Ishikawa (cell line): ENCODE results near the gene ARL8A.

Source experiments
- CEBPB ChIP-seq: IDR thresholded peaks from 2 replicates; pipeline ENCODE4 v1.6.1; 2012
- CREB1 ChIP-seq: IDR thresholded peaks from 2 replicates; pipeline ENCODE4 v1.6.1; 2012; ENCODE audit warnings: low read depth
- EGR1 ChIP-seq: IDR thresholded peaks from 2 replicates; pipeline ENCODE4 v1.6.1; 2012
- EP300 ChIP-seq: IDR thresholded peaks from 2 replicates; pipeline ENCODE4 v1.6.1; 2012; ENCODE audit warnings: borderline replicate concordance
- FOXM1 ChIP-seq: IDR thresholded peaks from 2 replicates; pipeline ENCODE4 v1.6.1; 2012; ENCODE audit warnings: low read depth, borderline replicate concordance
- NFIC ChIP-seq: IDR thresholded peaks from 2 replicates; pipeline ENCODE4 v1.6.1; 2012
- RAD21 ChIP-seq: IDR thresholded peaks from 2 replicates; pipeline ENCODE4 v1.6.1; 2012; ENCODE audit warnings: low read depth
- TAF1 ChIP-seq: IDR thresholded peaks from 2 replicates; pipeline ENCODE4 v1.6.1; 2012; ENCODE audit warnings: low read depth, mild to moderate bottlenecking
- TCF12 ChIP-seq: IDR thresholded peaks from 2 replicates; pipeline ENCODE4 v1.6.1; 2012; ENCODE audit warnings: low read depth
- TEAD4 ChIP-seq: IDR thresholded peaks from 2 replicates; pipeline ENCODE4 v1.6.1; 2012
- YY1 ChIP-seq: IDR thresholded peaks from 2 replicates; pipeline ENCODE4 v1.6.1; 2012; ENCODE audit warnings: low read depth
- ZBTB7A ChIP-seq: IDR thresholded peaks from 2 replicates; pipeline ENCODE4 v1.6.1; 2012; ENCODE audit warnings: low read depth
- TF ChIP-seq, protein P1 (sequence below): IDR thresholded peaks from 2 replicates; pipeline ENCODE4 v1.6.1; 2012
- TF ChIP-seq, protein P2 (sequence below): IDR thresholded peaks from 2 replicates; pipeline ENCODE4 v1.6.1; 2012
- TF ChIP-seq, protein P3 (sequence below): IDR thresholded peaks from 2 replicates; pipeline ENCODE4 v1.6.1; 2012; ENCODE audit warnings: low read depth, mild to moderate bottlenecking

The ARL8A gene

DNA sequence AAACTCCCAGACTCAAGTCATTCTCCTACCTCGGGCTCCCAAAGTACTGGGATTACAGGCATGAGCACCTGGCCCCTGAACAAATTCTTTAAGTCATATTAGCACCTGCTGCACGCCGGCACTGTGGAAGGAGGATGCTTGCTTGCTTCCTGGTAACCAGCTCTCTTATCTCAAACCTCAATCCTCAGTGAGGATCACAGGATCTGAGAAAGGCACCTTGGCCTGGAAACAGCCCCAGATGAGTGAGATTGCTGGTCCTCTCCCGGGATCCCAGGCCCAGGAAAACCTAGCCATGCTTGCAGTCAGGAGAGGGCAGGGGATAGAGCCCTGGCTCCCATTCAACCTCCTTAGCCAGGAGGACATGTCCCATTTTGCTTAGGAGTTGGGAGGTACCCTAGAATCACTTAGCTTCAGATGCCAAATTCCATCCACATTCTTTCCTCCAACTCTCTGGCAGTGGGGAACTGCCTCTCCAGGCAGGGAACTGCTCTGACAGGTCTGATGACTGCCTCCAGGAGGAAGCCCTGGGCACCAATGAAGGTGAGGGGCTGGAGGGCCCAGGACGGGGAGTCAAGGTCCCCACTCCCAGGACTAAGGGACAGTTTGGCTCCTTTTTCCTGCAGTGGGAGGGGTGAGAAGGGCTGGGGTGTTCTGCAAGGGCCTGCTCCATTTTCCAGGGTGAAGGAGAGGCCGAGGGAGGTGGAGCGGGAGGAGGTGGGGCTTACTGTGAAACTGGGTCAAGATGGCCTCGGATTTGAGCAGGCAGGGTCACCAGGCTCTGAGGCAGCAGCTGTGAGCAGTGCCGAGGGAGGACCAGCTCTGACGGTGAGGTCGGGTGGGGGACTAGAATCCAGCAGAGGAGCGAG, 12.3 kb downstream of the ARL8A start:
- TF ChIP-seq TAF1 = no peak
- no peak for TF ChIP-seq EGR1
- TF ChIP-seq ZBTB7A = 0 out of 2 replicates have a peak, but pooled peaks have one; percentile 62
- TF ChIP-seq TCF12 = peak; percentile 65
- peak; percentile 56 for TF ChIP-seq YY1
- TF ChIP-seq EP300 = peak; percentile 61; the same call in 1 of the 2 replicates
- no peak for TF ChIP-seq CREB1
- TF ChIP-seq NFIC = peak; percentile 70
- TF ChIP-seq, protein P1, sequence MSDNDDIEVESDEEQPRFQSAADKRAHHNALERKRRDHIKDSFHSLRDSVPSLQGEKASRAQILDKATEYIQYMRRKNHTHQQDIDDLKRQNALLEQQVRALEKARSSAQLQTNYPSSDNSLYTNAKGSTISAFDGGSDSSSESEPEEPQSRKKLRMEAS = 0 out of 2 replicates have a peak, but pooled peaks have one; percentile 30
- TF ChIP-seq, protein P2, sequence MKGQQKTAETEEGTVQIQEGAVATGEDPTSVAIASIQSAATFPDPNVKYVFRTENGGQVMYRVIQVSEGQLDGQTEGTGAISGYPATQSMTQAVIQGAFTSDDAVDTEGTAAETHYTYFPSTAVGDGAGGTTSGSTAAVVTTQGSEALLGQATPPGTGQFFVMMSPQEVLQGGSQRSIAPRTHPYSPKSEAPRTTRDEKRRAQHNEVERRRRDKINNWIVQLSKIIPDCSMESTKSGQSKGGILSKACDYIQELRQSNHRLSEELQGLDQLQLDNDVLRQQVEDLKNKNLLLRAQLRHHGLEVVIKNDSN = no peak
- no peak for TF ChIP-seq FOXM1
- TF ChIP-seq CEBPB = no peak
- TF ChIP-seq, protein P3, sequence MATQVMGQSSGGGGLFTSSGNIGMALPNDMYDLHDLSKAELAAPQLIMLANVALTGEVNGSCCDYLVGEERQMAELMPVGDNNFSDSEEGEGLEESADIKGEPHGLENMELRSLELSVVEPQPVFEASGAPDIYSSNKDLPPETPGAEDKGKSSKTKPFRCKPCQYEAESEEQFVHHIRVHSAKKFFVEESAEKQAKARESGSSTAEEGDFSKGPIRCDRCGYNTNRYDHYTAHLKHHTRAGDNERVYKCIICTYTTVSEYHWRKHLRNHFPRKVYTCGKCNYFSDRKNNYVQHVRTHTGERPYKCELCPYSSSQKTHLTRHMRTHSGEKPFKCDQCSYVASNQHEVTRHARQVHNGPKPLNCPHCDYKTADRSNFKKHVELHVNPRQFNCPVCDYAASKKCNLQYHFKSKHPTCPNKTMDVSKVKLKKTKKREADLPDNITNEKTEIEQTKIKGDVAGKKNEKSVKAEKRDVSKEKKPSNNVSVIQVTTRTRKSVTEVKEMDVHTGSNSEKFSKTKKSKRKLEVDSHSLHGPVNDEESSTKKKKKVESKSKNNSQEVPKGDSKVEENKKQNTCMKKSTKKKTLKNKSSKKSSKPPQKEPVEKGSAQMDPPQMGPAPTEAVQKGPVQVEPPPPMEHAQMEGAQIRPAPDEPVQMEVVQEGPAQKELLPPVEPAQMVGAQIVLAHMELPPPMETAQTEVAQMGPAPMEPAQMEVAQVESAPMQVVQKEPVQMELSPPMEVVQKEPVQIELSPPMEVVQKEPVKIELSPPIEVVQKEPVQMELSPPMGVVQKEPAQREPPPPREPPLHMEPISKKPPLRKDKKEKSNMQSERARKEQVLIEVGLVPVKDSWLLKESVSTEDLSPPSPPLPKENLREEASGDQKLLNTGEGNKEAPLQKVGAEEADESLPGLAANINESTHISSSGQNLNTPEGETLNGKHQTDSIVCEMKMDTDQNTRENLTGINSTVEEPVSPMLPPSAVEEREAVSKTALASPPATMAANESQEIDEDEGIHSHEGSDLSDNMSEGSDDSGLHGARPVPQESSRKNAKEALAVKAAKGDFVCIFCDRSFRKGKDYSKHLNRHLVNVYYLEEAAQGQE = no peak
- no peak; the same call in 1 of the 2 replicates for TF ChIP-seq RAD21
- peak; percentile 92 for TF ChIP-seq TEAD4

DNA sequence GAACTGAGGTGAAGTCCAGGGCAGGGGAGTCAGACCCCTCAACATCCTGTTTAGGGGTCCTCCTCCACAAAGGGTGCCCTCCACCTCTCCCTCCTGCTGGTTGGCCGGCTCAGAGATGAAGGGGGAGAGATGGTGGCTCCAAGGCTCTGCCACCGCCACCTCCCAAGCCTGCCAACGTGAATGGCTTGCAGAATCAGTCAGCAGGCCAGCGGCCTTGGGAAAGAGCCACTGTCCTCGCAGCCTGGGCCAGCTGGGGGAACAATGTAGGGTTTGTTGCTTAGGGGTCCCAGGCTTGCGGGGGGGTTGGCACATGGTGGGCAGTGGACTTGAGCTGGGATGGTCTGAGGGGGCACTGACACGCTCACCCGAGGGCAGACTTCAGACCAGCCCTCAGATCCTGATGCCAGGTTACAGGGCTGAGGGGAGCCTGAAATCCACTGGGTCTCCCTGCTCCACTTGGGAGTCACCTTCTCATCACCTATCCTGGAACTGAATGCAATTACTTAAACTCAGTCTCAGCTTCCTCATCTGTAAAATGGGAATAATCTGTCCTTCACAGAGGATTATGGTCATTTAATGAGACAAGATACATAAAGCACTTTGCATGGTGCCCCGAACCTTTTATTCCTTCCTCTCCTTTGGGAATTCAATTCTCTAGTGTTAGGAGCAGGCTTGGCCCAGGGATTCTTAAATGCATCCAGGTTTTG, 13.6 kb downstream of the ARL8A start:
- TF ChIP-seq TCF12 (no peak), EP300 (no peak), CEBPB (no peak), FOXM1 (no peak), EGR1 (no peak), ZBTB7A (no peak), YY1 (no peak), NFIC (no peak), TEAD4 (no peak)
- TF ChIP-seq, protein P3 = no peak
- TF ChIP-seq, protein P2 = no peak
- TF ChIP-seq, protein P1 = no peak

DNA sequence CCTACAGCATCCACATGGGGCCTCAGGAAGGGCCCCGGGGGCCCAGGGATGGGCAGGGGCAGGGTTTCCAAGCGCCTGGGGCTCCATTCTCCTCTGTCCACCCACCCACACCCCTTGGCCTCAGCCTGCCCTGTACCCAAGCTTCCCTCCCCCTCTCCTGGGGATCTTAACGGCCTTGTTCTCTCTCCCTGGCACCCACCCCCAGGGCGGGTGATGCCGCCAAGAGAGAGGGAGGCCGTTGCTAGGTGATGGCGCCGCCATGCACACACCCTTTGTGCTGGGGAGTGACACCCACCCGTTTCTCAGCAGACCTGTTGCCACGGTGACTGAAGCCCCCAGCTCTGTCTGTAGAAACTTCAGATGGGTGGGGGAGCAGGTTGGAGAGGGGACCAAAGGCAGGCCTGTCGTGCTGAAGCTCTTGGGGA, 14.2 kb downstream of the ARL8A start:
- TF ChIP-seq, protein P3 = no peak
- no peak for TF ChIP-seq TCF12
